NCI-H146 (cell line): Measurements from ENCODE around the gene IKZF3.
"Not testable (repeated sequence)": the region's sequence is repeated elsewhere in the genome, so short reads cannot be mapped to it uniquely, and the experiment has no call there.

Experiments used
- DNase-seq: peaks from one replicate; lab custom pipeline; 2025; lab: John Stamatoyannopoulos, UW

The IKZF3 gene

DNA sequence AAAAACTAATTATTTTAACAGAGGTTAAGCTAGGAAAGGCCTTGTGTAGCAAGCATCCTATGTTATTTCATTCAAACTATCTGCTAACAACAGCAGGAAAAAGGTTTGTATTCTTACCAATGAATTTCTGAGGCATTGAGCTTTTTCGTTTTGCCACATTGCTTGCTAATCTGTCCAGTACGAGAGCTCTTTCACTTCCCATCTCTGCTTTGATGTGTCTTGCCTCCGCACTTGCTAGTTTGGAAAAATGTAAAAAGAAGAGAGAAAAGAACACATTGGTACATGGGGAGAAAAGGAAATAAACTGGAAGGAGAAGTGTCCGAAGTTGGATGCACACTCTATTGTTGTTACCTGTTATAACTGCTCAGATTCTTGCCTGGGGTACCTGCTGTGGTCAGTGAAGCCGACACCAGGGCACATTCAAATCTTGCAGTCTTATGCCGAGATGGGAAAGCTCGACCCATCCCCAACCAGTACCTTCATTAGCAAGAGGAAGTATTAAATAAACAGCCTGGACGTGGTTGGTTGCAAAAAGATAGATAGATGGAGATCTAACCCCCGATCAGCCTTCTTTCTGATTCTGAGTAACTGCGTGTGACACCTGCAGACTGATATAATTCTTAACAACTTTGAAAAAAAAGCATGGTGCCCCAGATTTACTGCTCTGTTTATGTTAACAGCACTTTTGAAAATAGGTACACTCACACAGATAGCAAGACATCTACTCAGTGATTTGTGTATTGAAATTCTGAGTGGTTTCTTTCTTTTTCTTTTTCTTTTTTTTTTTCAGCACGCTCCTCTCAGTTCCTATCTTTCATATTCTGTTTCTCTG is 86.4 kb downstream of the IKZF3 start:
- peak; percentile 4 for DNase-seq

DNA sequence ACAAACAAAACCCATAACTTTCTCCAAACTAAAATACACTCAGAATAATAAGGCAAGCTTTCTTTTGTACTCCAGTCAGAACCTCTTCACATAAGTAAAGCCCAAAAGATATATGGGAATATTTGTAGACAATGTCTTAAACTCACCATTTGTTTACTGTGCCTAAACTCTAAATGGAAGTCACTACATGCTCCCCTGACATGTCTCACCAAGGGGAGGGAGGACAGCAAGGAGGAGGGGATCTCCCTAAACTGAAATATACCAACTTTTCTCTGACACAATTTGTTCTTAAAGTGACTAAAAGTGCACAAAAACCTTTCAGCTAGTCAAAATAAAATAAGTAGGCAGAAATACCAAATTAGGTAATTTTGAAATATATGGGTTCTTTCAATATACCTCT is 87.9 kb downstream of the IKZF3 start:
- no peak for DNase-seq

DNA sequence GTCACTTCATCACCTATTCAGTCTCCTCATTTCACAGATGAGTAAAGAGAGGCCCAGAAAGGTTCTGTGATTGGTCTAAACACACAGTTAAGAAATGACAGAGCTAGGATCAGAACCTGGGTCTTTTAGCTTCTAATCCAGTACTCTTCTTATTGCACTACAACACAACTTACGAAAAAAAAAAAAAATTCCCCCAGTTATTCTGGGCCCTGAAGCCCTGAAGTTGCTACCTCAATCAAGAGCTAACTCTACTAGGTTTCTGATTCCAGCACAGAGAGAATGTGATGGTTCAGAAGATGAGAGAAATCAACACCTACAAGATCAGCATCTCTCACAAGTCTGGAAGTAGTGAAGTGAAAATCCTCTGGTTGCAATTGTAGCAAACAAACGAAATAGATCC is 89.1 kb downstream of the IKZF3 start:
- no peak for DNase-seq

DNA sequence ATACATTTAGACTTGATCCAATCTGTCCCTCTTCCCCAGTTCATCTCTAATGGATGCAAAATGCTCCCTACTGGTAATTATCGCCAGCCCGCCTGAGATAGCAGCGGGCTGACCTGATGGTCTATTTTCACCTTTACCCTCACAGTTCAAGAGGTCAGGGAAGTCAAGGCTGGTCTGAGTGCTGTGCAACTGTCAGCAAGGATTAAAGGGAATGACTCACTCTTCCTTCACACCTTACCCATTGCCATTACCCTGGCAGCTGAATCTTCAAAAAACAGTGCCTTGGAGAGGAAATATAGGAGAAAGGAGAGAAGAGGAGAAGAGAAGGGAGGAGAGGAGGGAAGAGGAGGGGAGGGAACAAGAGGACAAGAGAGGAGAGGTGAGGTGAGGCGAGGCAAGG is 90.1 kb downstream of the IKZF3 start:
- no peak for DNase-seq

DNA sequence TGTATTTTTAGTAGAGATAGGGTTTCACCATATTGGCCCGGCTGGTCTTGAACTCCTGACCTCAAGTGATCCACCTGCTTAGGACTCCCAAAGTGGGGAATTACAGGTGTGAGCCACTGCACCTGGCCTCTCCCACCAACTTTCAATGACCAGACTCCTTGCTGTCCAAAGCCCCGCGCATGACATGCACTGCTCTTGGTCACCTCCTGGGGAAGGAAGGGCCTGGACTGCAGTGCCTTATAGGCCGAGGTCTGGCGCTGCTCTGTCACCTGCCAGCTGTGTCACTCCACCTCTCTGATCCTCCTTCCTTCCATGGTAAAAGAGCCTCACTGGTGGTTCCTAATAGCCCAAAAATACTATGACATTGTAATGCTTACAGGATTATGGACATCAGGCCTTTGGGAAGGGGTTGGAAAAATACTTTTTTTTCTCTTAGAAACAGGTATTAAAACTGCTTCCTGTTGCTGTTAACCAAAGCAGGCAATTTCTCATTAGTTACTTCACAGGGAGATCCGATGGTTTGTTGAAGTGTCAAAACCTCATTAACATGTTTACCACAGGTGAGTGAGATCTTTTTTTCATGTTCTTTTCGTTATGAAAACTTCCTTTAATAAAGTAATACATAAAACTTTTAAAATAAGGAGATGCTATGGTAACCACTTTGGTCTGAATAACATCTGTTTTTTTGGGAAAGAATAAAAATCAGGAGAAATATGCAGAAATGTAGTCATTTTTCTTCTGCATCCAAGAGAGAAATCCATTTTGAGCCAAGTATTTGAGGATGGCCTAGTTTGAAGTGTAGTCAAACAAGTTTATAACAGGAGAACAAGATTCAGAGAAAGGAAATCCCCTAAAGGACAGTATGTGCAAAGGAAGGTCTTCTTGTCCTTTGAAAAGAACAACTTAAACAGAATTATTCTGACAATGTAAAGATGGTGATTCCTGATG is 90.9 kb downstream of the IKZF3 start:
- no peak for DNase-seq

DNA sequence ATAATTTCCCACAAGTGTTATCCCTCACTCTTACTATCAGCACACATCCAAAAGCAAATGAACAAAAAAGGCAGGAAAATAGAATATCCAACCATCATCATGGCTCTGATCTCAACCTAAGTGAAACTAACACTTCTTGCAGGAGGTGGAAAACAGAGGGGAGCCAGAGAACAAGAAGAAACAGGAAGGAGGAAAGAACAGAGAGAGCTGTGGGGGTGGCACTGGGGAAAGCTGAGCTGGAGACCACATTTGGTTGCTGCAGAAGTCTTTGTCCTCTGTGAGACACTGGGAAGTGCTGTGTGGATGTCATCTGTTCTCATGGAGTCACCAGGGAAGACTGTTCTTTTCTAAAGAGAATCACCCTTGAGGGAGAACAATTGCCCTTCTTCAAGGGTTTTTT is 91.7 kb downstream of the IKZF3 start:
- no peak for DNase-seq

DNA sequence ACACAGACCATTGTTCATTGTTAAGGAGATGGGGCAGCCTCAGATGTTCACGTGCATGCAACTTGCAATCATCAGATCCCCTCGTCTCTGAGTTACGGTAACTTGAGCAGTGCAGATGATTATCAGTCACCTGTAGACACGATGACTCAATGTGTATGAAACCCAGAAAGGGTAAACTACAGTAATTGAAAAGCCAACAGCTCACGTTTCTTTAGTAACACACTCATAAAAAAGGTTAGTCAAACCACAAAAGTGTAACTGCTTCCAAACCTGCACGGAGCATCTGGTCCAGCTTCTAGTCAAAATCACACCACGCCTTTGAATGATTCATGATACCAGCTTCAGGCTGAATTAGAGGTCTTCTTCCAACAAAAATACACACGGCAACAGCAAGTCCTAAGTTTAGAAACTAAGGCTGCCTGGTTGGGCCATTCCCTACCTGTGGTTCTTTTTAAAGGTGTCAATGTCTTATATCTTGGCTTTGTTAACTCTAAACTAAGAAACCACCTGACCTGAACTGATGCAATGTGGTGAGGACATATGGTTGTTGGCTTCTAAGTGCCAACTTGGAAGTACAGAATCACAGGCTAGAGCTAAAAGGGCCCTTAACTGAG is 94.0 kb downstream of the IKZF3 start:
- DNase-seq = peak; percentile 64

DNA sequence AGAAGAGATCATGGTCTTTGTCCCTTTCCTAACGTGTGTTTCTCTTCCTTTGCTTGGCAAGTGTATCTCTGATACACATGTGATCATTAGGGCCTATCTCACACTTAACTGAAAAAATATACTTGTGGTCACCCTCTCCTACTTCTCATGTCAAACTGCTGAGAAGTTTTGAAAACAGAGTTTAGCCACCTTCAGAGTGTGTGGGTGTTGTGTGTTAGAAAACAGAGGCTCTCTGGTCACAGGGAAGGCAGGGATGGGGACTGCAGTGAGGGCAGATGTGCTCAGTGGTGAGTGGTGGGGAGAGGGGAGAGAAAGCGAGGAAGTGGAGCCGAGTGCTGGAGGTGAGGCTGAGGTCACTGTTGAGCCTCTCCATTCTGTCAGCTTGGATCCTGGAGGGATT is 97.0 kb downstream of the IKZF3 start:
- DNase-seq = no peak

DNA sequence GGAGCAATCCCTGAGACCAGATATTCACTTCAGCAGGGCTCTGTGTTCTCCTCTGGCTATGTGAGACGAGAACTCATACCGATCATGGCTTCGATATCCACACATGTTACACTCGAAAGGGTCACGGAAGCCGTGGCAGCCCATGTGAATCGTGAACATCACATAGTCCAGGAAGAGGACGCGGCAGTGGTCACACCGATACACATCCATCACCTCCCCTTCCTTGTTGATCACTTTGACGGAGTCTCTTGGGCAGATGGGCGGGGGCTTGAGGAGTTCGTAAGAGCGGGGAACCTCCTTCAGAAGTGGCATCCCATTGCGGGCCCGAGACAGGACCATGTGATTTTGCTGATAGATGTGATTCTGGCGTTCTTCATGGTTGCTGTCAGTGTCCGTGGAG is 98.3 kb downstream of the IKZF3 start:
- DNase-seq = no peak

DNA sequence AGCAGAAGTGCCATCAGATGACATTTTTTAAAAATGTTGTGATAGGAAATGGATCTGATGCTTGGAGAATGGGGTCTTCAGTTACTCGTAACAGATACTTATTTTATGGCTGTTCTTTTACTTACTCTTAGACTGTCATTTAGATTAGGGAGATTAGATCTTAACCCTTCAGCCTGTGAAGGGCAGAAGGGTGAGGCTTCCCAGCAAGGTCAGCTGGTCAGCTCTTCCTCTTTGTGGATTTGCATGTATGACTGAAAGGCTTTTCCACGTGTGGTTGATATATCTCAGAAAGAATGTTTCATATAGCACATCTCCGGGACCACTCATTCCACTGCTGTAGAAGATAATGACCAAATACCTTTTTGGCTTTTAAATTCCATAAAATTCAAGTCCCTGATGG is 98.9 kb downstream of the IKZF3 start:
- no peak for DNase-seq

DNA sequence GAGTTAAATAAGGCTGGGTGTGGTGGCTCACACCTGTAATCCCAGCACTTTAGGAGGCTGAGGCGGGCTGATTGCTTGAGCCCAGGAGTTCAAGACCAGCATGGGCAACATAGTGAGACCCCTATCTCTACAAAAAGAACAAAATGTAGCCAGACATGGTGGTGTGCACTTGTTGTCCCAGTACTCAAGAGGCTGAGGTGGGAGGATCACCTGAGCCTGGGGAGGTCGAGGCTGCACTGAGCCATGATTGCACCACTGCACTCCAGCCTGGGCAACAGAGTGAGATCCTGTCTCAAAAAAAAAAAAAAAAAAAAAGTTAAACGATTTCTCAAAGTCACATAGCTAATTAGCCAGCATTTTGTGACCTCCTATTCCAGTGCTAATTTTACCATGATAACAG is 99.9 kb downstream of the IKZF3 start:
- not testable (repeated sequence) for DNase-seq

DNA sequence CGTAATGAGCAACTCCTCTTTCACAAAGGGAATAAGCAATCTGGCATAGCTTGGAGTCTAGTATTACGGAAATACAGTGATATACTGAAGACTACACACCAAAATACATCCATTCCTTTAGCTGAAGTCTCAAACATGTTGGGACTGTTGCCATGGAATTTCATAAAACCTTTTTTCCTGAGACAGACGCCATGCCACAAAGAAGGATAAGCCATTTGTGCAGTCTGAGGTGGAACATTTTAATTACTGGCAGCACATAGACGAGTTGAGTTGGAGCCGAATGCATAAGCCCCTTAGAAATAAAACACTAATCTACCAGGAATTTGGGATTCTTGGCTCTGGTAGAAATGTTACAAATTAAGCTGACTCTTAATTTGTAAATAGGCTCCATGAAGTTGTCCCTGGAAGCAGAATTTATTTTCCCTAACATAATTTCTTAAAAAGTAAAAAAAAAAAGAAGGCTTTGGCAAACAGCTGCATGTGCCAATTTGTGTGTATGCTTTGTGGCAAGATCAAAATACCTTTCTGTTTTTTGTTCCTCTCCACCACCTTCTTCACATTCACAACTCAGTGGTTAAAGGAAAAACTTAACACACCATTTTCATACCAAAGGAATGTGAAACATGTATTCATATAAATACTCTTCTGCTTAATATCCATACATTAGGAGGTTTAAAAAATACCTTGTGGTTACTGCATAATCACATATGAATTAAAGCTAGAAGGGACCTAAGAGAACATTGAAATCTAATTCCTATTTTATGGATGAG is 100.9 kb downstream of the IKZF3 start:
- no peak for DNase-seq

DNA sequence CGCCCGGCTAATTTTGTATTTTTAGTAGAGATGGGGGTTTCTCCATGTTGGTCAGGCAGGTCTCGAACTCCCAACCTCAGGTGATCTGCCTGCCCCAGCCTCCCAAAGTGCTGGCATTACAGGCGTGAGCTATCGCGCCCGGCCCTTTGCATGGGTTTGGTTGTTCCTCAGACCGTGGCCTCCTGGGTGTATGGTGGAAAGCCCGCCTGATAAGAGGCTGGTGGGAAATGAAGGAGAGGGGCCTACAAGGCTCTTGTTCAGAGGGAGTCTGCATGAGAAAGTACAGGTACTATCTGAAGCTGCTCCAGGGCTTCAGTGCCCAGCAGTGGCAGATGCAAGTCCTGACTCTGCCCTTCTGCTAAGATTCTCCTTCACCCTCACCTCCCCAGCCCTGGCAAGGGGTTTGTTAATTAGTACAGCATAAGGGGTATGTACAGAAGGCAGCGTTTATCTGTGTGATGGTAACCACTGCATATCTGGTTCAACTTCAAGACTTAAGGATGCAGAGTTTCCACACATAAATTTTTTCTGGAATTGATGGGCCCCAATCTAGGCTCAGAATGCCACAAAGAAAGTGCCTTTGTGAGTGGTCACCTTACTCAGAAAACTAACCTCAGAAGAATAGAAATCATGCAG is 102.1 kb downstream of the IKZF3 start:
- DNase-seq = no peak

DNA sequence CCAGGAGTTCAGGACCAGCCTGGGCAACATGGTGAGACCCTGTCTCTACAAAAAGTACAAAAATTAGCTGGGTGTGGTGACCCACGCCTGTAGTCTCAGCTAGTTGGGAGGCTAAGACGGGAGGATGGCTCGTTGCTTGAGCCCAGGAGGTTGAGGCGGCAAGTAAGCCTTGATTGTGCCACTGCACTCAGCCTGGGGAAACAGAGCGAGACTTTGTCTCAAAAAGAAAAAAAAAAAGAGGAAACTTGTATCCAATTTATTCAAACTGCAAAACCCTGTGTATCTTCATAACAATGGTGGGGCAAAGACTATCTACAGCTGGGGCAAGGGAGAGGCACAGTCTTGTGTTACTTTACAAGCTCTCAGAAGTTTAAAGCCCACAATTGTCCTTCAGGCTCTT is 104.9 kb downstream of the IKZF3 start:
- no peak for DNase-seq

DNA sequence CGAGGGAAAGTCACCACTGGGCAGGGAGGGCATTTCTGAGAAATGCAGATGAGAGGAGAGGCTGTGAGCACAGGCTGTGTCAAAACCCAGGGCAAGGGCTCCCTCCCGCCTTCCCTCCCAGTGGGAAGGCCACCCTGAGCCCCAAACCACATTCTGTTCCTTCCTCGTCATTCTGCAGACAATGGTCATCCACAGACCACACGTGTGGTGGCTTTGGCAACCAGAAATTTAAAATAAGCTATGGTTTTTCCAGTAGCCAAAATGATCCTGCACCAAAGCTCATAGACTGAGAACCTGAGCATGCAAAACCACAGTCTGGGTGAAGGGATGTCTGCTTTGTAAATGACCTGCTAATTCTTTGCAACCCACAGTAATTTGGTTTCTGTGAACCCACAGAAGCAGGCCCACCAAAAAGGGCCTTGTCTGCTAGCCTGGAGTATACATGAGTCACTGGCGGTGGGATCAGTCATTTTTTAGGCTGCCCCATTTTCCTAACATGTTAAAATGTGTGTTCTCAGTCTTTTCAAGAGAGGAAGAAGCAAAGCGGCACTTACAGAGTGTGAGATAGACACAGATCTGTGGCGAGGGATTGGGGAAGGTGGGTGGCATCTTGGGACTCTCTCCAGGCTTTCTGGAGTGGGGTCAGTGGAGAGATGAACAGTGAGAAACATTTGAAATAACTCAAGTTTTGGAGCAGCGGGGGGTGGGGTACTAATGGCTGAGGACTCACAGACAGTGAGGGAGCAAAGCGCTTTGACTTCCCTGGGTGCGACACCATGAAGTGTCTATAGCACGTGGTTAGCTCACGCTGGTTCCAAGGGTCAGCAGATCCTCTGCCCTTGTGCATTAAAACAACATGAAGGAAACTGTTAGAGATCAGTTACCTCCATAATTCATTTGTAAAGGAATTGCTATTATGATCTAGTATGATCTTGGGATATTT is 105.9 kb downstream of the IKZF3 start:
- DNase-seq = no peak

DNA sequence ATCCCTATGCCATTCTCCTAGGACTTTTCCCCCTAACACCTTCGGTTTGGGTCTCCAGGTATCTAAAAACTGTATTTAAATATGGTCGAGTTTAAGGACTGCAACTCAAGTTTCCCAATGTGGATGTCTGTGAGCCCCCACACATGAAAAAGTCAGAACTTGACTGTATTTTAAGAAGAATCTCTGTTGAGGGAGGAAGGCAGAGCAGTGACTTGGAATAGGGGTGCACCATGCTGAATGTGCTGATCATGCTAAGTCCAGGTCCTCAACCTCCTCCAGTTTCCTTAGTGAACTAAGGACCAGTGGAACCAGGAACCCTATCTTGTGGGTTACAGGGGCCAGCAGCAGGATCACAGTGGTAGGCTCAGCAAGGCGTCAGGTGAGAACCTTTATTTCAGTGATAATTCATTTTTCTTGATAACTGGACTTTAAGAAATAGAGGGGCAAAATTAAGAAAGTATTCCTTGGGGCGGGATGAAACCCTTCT is 106.9 kb downstream of the IKZF3 start:
- no peak for DNase-seq

DNA sequence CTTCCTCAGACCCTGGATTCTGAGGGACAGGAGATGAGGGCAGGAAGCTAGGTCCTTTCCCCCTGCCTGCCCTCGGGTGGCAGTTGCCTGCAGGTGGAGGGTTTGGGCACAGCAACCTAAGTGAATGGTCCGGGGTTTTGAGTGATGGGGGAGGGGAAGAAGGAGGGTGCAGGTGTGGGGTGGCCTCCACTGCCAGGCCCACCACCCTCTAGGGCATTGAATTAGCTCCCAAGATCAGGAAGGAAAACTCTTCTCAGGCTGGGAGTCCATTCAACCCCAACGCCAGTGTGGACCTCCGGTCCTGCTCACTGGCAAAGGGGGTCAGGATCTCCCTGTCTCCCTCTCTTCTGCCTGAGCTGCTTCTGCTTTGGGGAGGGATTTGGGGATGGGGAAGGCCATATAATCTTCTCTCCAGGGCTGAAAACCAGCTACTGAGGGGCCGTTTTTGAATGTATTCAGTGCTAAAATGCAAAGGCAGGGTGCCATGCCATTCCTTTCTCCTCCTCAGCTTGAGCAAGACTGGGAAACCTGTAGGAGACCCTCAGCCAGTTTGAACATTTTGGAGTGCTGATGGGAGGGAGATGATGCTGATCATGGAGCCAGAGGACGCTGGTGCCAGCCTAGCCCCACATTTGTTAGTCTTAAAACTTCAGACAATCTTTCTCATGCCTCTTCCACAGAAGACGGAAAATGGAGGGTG is 107.6 kb downstream of the IKZF3 start:
- DNase-seq = no peak

DNA sequence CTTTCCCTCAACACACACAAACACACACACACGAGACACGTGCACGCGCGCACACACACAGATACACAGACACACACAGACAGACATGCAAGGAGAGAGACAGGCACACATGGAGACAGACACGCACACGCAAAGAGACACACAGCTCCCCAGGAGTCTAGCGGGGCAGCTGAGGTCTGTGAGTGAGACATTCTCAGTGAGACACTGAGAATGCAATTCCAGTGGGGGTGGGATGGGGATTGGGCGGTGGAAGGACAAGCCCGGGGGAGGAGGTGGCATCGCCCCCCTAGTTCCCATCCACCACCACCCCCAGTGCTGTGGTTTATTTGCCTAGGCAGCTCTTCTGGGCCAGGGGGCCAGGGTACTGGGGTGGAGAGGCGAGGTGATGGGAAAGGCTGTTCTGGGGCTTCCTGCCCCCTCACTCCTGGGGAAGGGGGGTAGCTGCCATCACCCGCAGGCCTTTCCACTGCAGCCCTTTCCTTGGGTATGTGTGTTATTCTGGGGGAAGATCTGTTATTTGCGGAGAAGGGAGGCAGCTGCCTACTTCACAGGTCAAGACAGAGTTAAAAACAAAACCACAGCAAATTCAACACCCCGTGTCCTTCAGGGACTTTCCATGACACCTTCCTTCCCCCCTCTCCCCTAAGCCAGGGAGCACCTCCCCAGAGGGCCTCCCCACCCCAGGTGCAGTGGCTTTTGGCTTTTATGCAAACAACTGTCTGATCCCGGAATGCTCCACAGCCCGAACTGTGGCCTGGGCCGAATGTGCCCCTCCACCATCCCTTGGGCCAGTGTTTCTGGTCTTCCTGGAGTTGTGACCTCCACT is 108.3 kb downstream of the IKZF3 start:
- no peak for DNase-seq
